IMR-90 (cell line): ENCODE measurements around the gene ZC3H7B. TPM values are rescaled to one million over a fixed set of nuclear protein-coding genes. Genes with fewer than 3 reads are reported as not detected.

Experiments used
- ATAC-seq: fragments of 200-7000 bp; cut with Tn5 transposase; 2 replicates; pipeline ENCODE4 v1.9.1; 2020; ENCODE audit warnings: low read depth, mild to moderate bottlenecking, moderate library complexity
- BruUV-seq: library from RNA; stranded (reverse); fragments of 400-500 nt; replicated peaks from 2 replicates; lab custom pipeline; 2021; lab: Mats Ljungman, UMichigan
- CTCF ChIA-PET: fragments of 300-600 bp; formaldehyde crosslinking; extraction: SDS; loops from one replicate; lab custom pipeline; 2021; ENCODE audit warnings: antibody characterized with exemption; lab: Yijun Ruan, JAX
- POLR2A ChIA-PET: fragments of 300-600 bp; sonication (Branson Sonifier 250); formaldehyde crosslinking; loops from one replicate; lab custom pipeline; 2022; ENCODE audit warnings: antibody characterized with exemption; ENCODE audit not compliant: unreplicated experiment; lab: Charles Lee
- DNase-seq: peaks from one replicate; pipeline ENCODE4 v3.0.0; 2013
- H2AFZ ChIP-seq: replicated peaks from 2 replicates; pipeline ENCODE3; 2013; ENCODE audit warnings: low read length, mild to moderate bottlenecking; ENCODE audit not compliant: poor library complexity
- H2AK5ac ChIP-seq: 2 replicates; pipeline ENCODE4 v1.6.1; 2013; ENCODE audit warnings: low read depth, low read length, inconsistent platforms
- H2AK9ac ChIP-seq: replicated peaks from 2 replicates; pipeline ENCODE3; 2013; ENCODE audit warnings: mild to moderate bottlenecking, low read depth, low read length, moderate library complexity; ENCODE audit not compliant: poor library complexity
- H2BK120ac ChIP-seq: 2 replicates; pipeline ENCODE4 v1.6.1; 2013; ENCODE audit warnings: low read depth, low read length, inconsistent platforms
- H2BK15ac ChIP-seq: 3 replicates; pipeline ENCODE4 v1.6.1; 2013; ENCODE audit warnings: low read depth, low read length, inconsistent platforms
- H2BK20ac ChIP-seq: 2 replicates; pipeline ENCODE4 v1.6.1; 2013; ENCODE audit warnings: low read depth, mild to moderate bottlenecking, inconsistent platforms, low read length, moderate library complexity
- H2BK5ac ChIP-seq: 2 replicates; pipeline ENCODE4 v1.6.1; 2013; ENCODE audit warnings: mild to moderate bottlenecking, low read depth, low read length, inconsistent platforms; ENCODE audit not compliant: poor library complexity, severe bottlenecking
- H3K14ac ChIP-seq: replicated peaks from 2 replicates; pipeline ENCODE4 v1.6.1; 2013; ENCODE audit warnings: low read depth, low read length, inconsistent platforms
- H3K18ac ChIP-seq: 2 replicates; pipeline ENCODE4 v1.6.1; 2013; ENCODE audit warnings: low read depth, low read length, control low read depth
- H3K23ac ChIP-seq: 2 replicates; pipeline ENCODE4 v1.6.1; 2013; ENCODE audit warnings: low read depth, low read length, inconsistent platforms
- H3K27ac ChIP-seq: 2 replicates; pipeline ENCODE4 v1.5.1; 2013; ENCODE audit warnings: mild to moderate bottlenecking, control low read depth, low read length; ENCODE audit not compliant: insufficient read depth
- H3K27me3 ChIP-seq: 2 replicates; pipeline ENCODE4 v1.6.1; 2013; ENCODE audit warnings: low read length; ENCODE audit not compliant: control insufficient read depth, insufficient read depth
- H3K36me3 ChIP-seq: 2 replicates; pipeline ENCODE4 v1.6.1; 2013; ENCODE audit warnings: low read length, mixed read lengths; ENCODE audit not compliant: control insufficient read depth, insufficient read depth
- H3K4ac ChIP-seq: 2 replicates; pipeline ENCODE4 v1.6.1; 2013; ENCODE audit warnings: low read depth, low read length, inconsistent platforms
- H3K4me1 ChIP-seq: 2 replicates; pipeline ENCODE4 v1.6.1; 2013; ENCODE audit warnings: low read length, mixed read lengths; ENCODE audit not compliant: control insufficient read depth, insufficient read depth
- H3K4me2 ChIP-seq: 2 replicates; pipeline ENCODE4 v1.6.1; 2013; ENCODE audit warnings: low read depth, mild to moderate bottlenecking, control low read depth, low read length, moderate library complexity
- H3K4me3 ChIP-seq: 2 replicates; pipeline ENCODE4 v1.5.1; 2013; ENCODE audit warnings: low read depth, mild to moderate bottlenecking, control low read depth, low read length, moderate library complexity; ENCODE audit not compliant: insufficient read depth
- H3K56ac ChIP-seq: 2 replicates; pipeline ENCODE4 v1.6.1; 2013; ENCODE audit warnings: low read length, inconsistent platforms; ENCODE audit not compliant: insufficient read depth; ENCODE audit errors: extremely low read depth
- H3K79me1 ChIP-seq, 2 experiments: 2 replicates each; pipeline ENCODE4 v1.6.1; 2013; ENCODE audit warnings: low read length in 2 of 2, inconsistent platforms in 1 of 2, low read depth in 1 of 2
- H3K9ac ChIP-seq: 2 replicates; pipeline ENCODE4 v1.6.1; 2013; ENCODE audit warnings: low read depth, low read length, control low read depth
- H3K9me1 ChIP-seq: 2 replicates; pipeline ENCODE4 v1.6.1; 2013; ENCODE audit warnings: low read length, inconsistent platforms; ENCODE audit not compliant: insufficient read depth
- H3K9me3 ChIP-seq: 2 replicates; pipeline ENCODE4 v1.6.1; 2013; ENCODE audit warnings: low read length; ENCODE audit not compliant: control insufficient read depth, insufficient read depth
- H4K20me1 ChIP-seq: 2 replicates; pipeline ENCODE4 v1.6.1; 2013; ENCODE audit warnings: low read length, inconsistent platforms; ENCODE audit not compliant: insufficient read depth
- H4K5ac ChIP-seq: 2 replicates; pipeline ENCODE4 v1.6.1; 2013; ENCODE audit warnings: mild to moderate bottlenecking, low read depth, low read length, control low read depth
- H4K8ac ChIP-seq, 2 experiments: 2 replicates each; pipeline ENCODE4 v1.6.1; 2013; ENCODE audit warnings: low read depth in 2 of 2, low read length in 2 of 2, control low read depth in 1 of 2, inconsistent platforms in 1 of 2
- H4K91ac ChIP-seq: 2 replicates; pipeline ENCODE4 v1.6.1; 2013; ENCODE audit warnings: low read depth, low read length, inconsistent platforms; ENCODE audit not compliant: insufficient read depth
- CHD1 ChIP-seq: IDR thresholded peaks from 2 replicates; pipeline ENCODE4 v1.6.1; 2012; ENCODE audit warnings: low read depth, low read length, improper control_type of control experiment
- WGBS, 2 experiments: methylation state at CpG; one replicate each; pipeline versions ENCODE4 v1.1.5 to v1.1.7; 2013; ENCODE audit warnings: missing lambda C conversion rate in 2 of 2; ENCODE audit not compliant: insufficient read length in 1 of 2; ENCODE audit errors: extremely low coverage in 2 of 2; 5-methylcytosine and 5-hydroxymethylcytosine counted together
- dilution Hi-C: fragments of 300-500 bp; cut with HindIII; formaldehyde crosslinking; loops from one replicate; pipeline ENCODE4 v1.14.3; 2018; ENCODE audit warnings: low sequenced_read_pairs; ENCODE audit not compliant: unreplicated experiment
- in situ Hi-C: fragments of 300-500 bp; cut with MboI; formaldehyde crosslinking; loops from 3 replicates; pipeline ENCODE4 v1.14.3; 2019; ENCODE audit warnings: low sequenced_read_pairs, inconsistent platforms, mixed read lengths
- intact Hi-C: fragments of 100-400 bp; cut with micrococcal nuclease; formaldehyde crosslinking; loops from 2 replicates; pipeline ENCODE4 v1.10.0; 2022
- polyA plus RNA-seq, 3 experiments: library from polyadenylated mRNA; depleted of rRNA; stranded (reverse); fragments of >200 nt; gene quantifications; 2 replicates each; pipeline ENCODE4 v1.2.3, GENCODE V29; 2012; ENCODE audit warnings: low replicate concordance in 1 of 3
- total RNA-seq: library from RNA; depleted of rRNA; stranded (reverse); fragments of >200 nt; gene quantifications from 2 replicates; pipeline ENCODE4 v1.2.3, GENCODE V29; 2012

ZC3H7B gene
- total and polyA plus RNA-seq, 2 of the 4 experiments (the other 2 are of a cell fraction), result 37.6 to 72.3 TPM

- H2AK9ac ChIP-seq, result peak overlapping the region; percentile 65
- H3K18ac ChIP-seq, result no peak overlapping the region
- no peak overlapping the region for H2AFZ ChIP-seq
- ChIA-PET CTCF (no interaction called here), POLR2A (no interaction called here)
- peaks cover 10% of the 10 kb centered on the region; the same call in 1 of the 2 replicates for H3K9me1 ChIP-seq
- no peak overlapping the region for H2BK120ac ChIP-seq
- WGBS, 2 experiments, result 88% methylated on average over 5 of the region's 10 CpGs; no CpG with 5 or more reads in 1 of the 2 experiments
- no peaks in the 10 kb centered on the region for H3K9me3 ChIP-seq
- H2AK5ac ChIP-seq, result no peak overlapping the region
- ATAC-seq (no peak), DNase-seq (no peak)
- H2BK15ac ChIP-seq, result no peak overlapping the region
- H3K56ac ChIP-seq, result no peak overlapping the region
- no peak overlapping the region for H3K9ac ChIP-seq
- H3K4me3 ChIP-seq, result no peak overlapping the region
- no peak overlapping the region for H4K8ac ChIP-seq
- no peak overlapping the region for H3K14ac ChIP-seq
- peaks cover 88% of the 10 kb centered on the region for H3K36me3 ChIP-seq
- H2BK20ac ChIP-seq, result no peak overlapping the region
- no peak for TF ChIP-seq CHD1
- no TSS peak for BruUV-seq
- H3K79me1 ChIP-seq, result peaks cover 13 to 53% of the 10 kb centered on the region in 2 experiments; a peak in 2 of 4 replicates
- H3K27ac ChIP-seq, result no peak overlapping the region
- H3K4me1 ChIP-seq, result peaks cover 5% of the 10 kb centered on the region
- H2BK5ac ChIP-seq, result no peak overlapping the region
- H4K20me1 ChIP-seq, result peaks cover 16% of the 10 kb centered on the region; the same call in 1 of the 2 replicates
- H3K23ac ChIP-seq, result no peak overlapping the region
- dilution Hi-C loops (no loop called here), intact Hi-C loops (no loop called here), in situ Hi-C loops (no loop called here)
- no peak overlapping the region for H4K5ac ChIP-seq
- no peak overlapping the region for H4K91ac ChIP-seq
- H3K4ac ChIP-seq, result no peak overlapping the region
- H3K27me3 ChIP-seq, result no peaks in the 10 kb centered on the region
- H3K4me2 ChIP-seq, result no peak overlapping the region
Measured at GRCh38 chr22:41353862-41354575, 52.7 kb downstream of the ZC3H7B start.
